Coronary artery (tissue), 2 donors: ENCODE measurements around the gene DDX49.
"Not testable (repeated sequence)": the region's sequence is repeated elsewhere in the genome, so short reads cannot be mapped to it uniquely, and the experiment has no call there.

Source experiments
- DNase-seq: peaks from one replicate; pipeline ENCODE4 v3.0.0-alpha.2; 2017; ENCODE audit warnings: low spot score
- H3K27ac ChIP-seq, 2 donors: fragments of 200-600 bp; sonication (generic); one replicate each; pipeline ENCODE4 v1.5.1; 2016 to 2019
- H3K4me3 ChIP-seq: fragments of 200-600 bp; sonication (generic); 2 replicates; pipeline ENCODE4 v1.5.1; 2016; ENCODE audit warnings: mild to moderate bottlenecking, moderate library complexity
- CTCF ChIP-seq: fragments of 200-600 bp; sonication (generic); IDR thresholded peaks from one replicate; pipeline ENCODE4 v1.5.1; 2019; ENCODE audit warnings: antibody characterized with exemption

The DDX49 gene

GRCh38 chr19:18910010-18910409 is 9.5 kb upstream of the DDX49 start:
- no peak overlapping the region for H3K27ac ChIP-seq
- no peak overlapping the region for H3K4me3 ChIP-seq
- no peak for DNase-seq
- no peak for TF ChIP-seq CTCF

- H3K4me3 ChIP-seq: no peak overlapping the region
- no peak for DNase-seq
- no peak for TF ChIP-seq CTCF
- no peak overlapping the region for H3K27ac ChIP-seq
These were observed 8.6 kb upstream of the DDX49 start for GRCh38 chr19:18910801-18911436.

GRCh38 chr19:18912933-18913332 is 6.6 kb upstream of the DDX49 start:
- no peak for DNase-seq
- H3K4me3 ChIP-seq: no peak overlapping the region
- TF ChIP-seq CTCF: no peak
- H3K27ac ChIP-seq: no peak overlapping the region

DNA sequence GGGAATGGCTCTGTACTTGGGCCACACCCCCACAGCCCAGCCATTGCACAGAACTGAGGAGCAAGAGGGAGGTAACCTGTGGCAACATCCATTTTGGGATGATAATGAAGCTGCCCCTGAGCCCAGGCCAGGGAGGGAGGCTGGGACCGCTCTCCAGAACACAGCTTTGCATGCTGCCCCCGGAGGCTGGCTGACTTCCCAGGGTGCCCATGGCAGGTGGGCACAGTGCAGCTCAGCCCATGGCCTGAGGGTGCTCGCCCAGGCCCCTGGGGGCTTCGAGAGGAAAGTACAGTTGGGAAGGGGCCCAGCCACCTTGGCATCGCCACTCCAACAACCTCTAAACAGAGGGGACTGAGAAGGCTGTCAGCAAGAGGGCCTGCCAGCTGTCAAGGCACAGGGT is 6.0 kb upstream of the DDX49 start:
- no peak for DNase-seq
- H3K4me3 ChIP-seq: no peak overlapping the region
- no peak overlapping the region for H3K27ac ChIP-seq
- TF ChIP-seq CTCF: no peak

DNA sequence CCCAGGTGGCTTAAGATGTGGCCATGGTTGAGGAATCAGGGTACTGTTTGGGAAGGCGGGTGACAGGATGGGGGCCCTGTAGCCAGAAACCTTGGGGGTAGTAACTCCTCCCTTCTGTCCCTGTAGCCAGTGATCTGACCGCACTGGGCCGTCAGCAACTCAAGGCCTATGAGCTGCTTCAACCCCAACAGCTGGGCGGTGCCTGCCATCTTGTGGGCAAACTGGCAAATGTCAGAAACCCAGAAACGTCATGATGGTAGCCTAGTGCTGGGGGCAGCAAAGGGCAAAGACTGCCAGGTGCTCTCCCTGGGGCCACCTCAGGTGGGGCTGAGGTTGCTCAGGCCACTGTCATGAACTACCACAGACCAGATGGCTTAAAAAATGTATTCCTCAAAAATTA is 3.9 kb upstream of the DDX49 start:
- H3K27ac ChIP-seq: no peak overlapping the region
- no peak for DNase-seq
- no peak overlapping the region for H3K4me3 ChIP-seq
- no peak for TF ChIP-seq CTCF

GRCh38 chr19:18917593-18917992 is 1.9 kb upstream of the DDX49 start:
- not testable (repeated sequence) for H3K27ac ChIP-seq, DNase-seq, H3K4me3 ChIP-seq

GRCh38 chr19:18919900-18920214 is 342 bp downstream of the DDX49 start:
- no peak for TF ChIP-seq CTCF
- no peak for DNase-seq
- peak overlapping the region; percentile 63 to 65 for H3K27ac ChIP-seq
- H3K4me3 ChIP-seq: peak overlapping the region; percentile 77

DNA sequence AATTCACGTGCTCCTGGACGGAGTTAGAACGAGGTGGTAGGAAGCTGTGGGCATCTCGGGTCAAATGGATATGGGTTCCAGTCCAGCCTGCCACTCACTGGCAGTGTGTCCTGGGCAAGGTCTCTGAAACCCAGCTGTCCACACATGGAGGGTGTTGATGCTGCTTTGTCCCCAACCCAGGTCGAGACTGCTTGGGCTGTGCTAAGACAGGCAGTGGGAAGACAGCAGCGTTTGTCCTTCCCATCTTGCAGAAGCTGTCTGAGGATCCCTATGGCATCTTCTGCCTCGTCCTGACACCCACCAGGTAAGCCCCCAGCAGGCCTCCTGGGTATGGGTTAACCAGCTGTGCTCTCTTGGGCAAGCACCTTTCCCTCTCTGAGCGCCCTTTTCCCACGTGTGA is 885 bp downstream of the DDX49 start:
- no peak overlapping the region for H3K27ac ChIP-seq
- peak overlapping the region; percentile 77 for H3K4me3 ChIP-seq
- TF ChIP-seq CTCF: no peak
- DNase-seq: no peak
